ENCODE measurements around the gene COL6A5.
"Not testable (repeated sequence)": the region's sequence is repeated elsewhere in the genome, so short reads cannot be mapped to it uniquely, and the experiment has no call there.

COL6A5 gene

GRCh38 chr3:130432086-130432485 lies 86.6 kb downstream of the COL6A5 start:
- FAIRE-seq; DNase-seq (ENCODE audit: extremely low spot score, insufficient read length, low read depth): not testable (repeated sequence)

- DNase-seq (ENCODE audit: extremely low spot score, insufficient read length, low read depth) (no peak), FAIRE-seq (no peak)
Measured at GRCh38 chr3:130433306-130433705, 87.8 kb downstream of the COL6A5 start.

DNA sequence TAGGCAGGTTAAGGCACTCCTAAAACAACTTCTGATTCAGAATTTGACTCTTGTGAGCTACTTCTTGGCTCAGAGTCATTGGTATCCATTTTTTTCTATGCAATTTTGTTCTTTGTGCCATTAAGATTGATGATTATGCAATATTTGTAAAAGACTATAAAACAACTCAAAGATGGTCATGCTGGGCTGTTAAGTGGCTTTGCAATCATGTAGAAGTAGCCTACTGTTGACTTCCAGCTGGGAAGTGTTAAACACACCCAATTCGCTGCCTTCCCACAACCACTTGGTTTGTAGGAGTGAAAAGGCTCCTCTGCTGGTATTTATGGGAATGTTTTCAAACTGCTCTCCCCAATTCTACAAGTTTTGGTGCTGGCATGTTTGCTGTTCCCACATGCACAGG lies 96.8 kb downstream of the COL6A5 start:
- DNase-seq (ENCODE audit: extremely low spot score, insufficient read length, low read depth) (no peak), FAIRE-seq (no peak)

DNA sequence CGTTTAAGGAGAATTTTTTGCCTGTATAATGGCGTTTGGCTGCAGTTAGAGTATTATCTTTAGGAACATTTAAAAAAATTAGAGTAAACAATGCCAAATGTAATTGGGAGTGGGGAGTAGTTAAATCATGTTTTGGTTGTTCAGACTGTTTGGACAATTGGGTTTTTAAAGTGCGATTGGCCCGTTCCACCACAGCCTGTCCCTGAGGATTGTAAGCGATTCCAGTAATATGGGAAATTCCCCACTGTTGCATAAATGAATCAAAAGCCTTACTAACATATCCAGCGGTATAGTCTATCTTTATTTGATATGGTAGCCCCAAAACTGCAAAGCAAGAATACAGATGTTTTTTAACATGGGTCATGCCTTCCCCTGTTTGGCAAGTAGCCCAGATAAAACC lies 101.4 kb downstream of the COL6A5 start:
- FAIRE-seq; DNase-seq (ENCODE audit: extremely low spot score, insufficient read length, low read depth): not testable (repeated sequence)

GRCh38 chr3:130448155-130448554 lies 102.7 kb downstream of the COL6A5 start:
- not testable (repeated sequence) for DNase-seq (ENCODE audit: extremely low spot score, insufficient read length, low read depth); FAIRE-seq

GRCh38 chr3:130456540-130456939 lies 111.1 kb downstream of the COL6A5 start:
- no peak for DNase-seq (ENCODE audit: extremely low spot score, insufficient read length, low read depth)
- no peak for FAIRE-seq

GRCh38 chr3:130457671-130458070 lies 112.2 kb downstream of the COL6A5 start:
- DNase-seq (ENCODE audit: extremely low spot score, insufficient read length, low read depth) (no peak), FAIRE-seq (no peak)

DNA sequence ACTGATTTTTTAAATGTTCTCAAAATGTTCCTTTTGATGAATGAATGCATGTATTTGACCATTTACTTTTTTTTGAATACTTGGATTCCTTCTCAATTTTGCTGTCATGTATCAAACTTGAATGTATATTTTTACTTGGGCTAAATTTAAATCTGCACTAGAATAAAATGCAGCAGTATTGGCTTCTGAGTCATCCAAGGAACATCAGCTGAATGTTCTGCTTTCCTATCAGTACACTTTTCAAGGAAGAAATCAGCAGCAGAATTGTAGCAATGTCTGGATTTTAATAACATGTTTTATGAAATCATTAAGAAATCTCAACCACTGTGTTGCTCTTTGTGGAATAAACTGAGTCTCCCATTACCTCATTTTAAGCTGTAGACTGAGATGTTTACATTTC lies 114.5 kb downstream of the COL6A5 start:
- no peak for DNase-seq (ENCODE audit: extremely low spot score, insufficient read length, low read depth)
- no peak for FAIRE-seq

GRCh38 chr3:130462089-130462488 lies 116.6 kb downstream of the COL6A5 start:
- DNase-seq (ENCODE audit: extremely low spot score, insufficient read length, low read depth) (no peak), FAIRE-seq (no peak)

- no peak for FAIRE-seq
Measured at GRCh38 chr3:130463221-130463620, 117.7 kb downstream of the COL6A5 start.

DNA sequence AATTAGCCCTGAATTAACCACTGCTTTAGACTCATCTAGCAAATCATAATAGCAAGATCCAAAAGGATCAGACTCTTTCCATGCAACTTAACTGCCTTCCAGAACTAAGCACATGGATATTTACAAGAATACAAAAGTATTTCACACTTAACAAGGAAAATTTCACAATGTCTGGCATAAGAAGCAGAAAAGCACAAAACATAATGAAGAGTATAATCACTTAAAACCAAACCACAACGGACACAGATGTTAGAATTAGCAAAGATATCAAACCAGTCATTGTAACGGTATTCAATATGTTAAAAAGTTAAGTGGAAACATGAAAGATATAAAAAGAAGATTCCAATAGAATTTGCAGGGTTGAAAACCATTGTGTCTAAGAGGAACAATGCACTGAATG lies 120.0 kb downstream of the COL6A5 start:
- DNase-seq (ENCODE audit: extremely low spot score, insufficient read length, low read depth) (no peak), FAIRE-seq (no peak)

More at GRCh38 chr3:130463221-130463620, 117.7 kb downstream of the COL6A5 start:
- no peak for DNase-seq (ENCODE audit: extremely low spot score, insufficient read length, low read depth)

- FAIRE-seq (no peak), DNase-seq (ENCODE audit: extremely low spot score, insufficient read length, low read depth) (no peak)
Measured at GRCh38 chr3:130468311-130468710, 122.8 kb downstream of the COL6A5 start.

DNA sequence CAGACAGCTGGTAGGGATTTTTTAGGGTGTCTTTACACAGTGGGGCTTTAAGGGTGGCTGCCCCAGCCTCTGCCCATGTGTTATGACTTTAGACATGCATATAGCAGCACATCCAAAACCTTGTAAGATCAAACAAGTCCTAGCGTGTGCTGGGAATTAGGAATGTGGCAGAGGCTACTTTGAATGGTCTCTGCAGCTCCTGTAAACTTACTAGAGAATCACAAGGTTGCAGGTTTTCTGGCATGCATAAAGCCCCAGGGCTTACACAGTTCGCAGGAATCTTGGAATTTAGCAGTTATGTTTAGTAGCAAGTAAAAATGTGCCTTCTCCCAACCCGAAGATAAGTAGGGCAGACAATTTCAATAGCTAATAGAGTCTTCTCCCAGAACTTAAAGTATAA lies 124.7 kb downstream of the COL6A5 start:
- no peak for FAIRE-seq

DNA sequence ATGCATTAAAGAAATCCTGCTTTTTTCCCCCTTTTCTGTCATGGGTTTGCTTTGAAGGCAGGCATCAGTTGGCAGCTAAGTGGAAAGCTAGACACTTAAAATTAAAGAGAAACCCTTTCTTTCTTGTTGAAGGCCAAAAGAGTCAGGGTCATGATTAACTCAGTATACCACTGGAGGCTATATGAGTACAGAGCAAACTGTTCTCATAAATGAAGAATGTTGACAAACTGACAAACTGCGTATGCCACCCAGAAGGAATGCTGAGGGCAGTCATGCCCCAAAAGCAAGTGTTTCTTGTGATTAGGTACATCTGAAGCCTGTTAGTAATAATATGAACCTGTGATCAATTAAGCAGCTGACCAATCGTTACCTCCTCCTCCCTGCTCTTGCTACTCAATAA lies 127.9 kb downstream of the COL6A5 start:
- DNase-seq (ENCODE audit: extremely low spot score, insufficient read length, low read depth) (no peak), FAIRE-seq (no peak)

More for the DNA sequence above, 124.7 kb downstream of the COL6A5 start:
- DNase-seq (ENCODE audit: extremely low spot score, insufficient read length, low read depth): no peak

- no peak for FAIRE-seq
- no peak for DNase-seq (ENCODE audit: extremely low spot score, insufficient read length, low read depth)
Measured at GRCh38 chr3:130480736-130481135, 135.3 kb downstream of the COL6A5 start.

GRCh38 chr3:130488288-130488687 lies 142.8 kb downstream of the COL6A5 start:
- FAIRE-seq: no peak
- no peak for DNase-seq (ENCODE audit: extremely low spot score, insufficient read length, low read depth)

GRCh38 chr3:130488769-130489450 lies 143.4 kb downstream of the COL6A5 start:
- DNase-seq (ENCODE audit: extremely low spot score, insufficient read length, low read depth) (no peak), FAIRE-seq (no peak)

- FAIRE-seq (no peak), DNase-seq (ENCODE audit: extremely low spot score, insufficient read length, low read depth) (no peak)
Measured at GRCh38 chr3:130490241-130490640, 144.8 kb downstream of the COL6A5 start.

DNA sequence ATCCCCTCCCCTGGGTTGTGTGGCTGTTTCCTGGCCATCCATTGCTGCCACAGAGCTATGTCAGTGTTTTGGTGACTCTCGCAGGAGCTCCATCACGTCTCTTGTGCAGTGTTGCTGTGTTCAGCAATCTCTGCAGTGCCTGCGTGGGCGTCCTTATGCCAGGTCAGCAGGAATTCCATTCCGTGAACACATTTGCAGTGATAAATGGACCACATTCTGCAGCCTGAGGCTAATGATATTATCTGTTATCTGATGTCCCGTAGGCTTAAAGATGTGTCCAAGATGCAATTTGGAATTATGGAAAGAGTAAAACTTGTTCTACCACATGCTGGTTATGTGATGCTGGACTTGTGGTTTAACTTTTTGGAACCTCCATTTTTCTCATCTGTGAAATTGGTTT lies 146.0 kb downstream of the COL6A5 start:
- DNase-seq (ENCODE audit: extremely low spot score, insufficient read length, low read depth): no peak
- FAIRE-seq: no peak

DNA sequence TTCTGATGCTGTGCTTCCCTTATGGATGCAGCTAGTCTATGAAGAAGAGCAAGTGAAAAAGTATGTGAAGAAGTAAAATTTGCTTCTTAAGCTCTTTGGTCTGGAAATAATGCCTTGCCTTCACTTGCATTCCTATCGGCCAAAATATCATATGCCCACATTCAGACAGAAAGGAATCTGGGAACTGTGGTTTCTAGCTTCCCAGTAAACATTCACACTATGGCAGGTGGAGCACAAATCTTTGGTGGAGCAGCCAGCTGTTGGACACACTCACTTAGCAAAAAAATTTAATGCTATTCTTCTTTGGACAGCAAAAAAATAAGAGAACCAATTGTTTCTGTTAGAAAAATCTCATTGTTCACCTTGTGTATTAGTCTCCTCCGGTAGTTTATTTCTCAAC lies 159.2 kb downstream of the COL6A5 start:
- FAIRE-seq (no peak), DNase-seq (ENCODE audit: extremely low spot score, insufficient read length, low read depth) (no peak)

GRCh38 chr3:130506031-130506430 lies 160.6 kb downstream of the COL6A5 start:
- FAIRE-seq (no peak), DNase-seq (ENCODE audit: extremely low spot score, insufficient read length, low read depth) (no peak)

DNA sequence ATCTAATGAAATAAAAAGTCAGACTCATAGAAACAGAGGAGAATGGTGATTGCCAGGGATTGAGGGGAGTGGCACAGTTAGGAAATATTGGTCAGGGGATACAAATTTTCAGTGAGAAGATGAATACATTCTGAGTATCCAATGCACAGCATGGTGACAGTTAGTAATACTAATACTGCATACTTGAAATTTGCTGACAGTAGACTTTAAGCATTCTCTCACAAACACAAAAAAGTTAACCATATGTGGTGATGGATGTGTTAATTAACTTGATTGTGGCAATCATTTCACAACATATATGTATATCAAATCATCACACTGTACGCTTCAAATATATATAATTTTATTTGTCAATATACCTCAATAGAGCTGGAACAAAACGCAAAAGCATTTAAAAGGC lies 162.3 kb downstream of the COL6A5 start:
- FAIRE-seq: no peak
- DNase-seq (ENCODE audit: extremely low spot score, insufficient read length, low read depth): no peak
